T-helper 17 cell (primary cell): ENCODE data around the gene SF3B6. TPM values are rescaled to one million over a fixed set of nuclear protein-coding genes. Genes with fewer than 3 reads are reported as not detected.
"Not testable (repeated sequence)": the region's sequence is repeated elsewhere in the genome, so short reads cannot be mapped to it uniquely, and the experiment has no call there.

ENCODE experiments used
- ATAC-seq: fragments of 150-1000 bp; cut with Tn5 transposase; 2 replicates; pipeline ENCODE4 v1.10.0; 2021; ENCODE audit warnings: mild to moderate bottlenecking, moderate library complexity
- DNase-seq, 3 donors: peaks; one replicate each; pipeline versions ENCODE4 v3.0.0 to v3.0.0-alpha.2; 2020 to 2021
- H3K9me3 ChIP-seq: one replicate; pipeline ENCODE4 v1.7.0; 2013; ENCODE audit warnings: low read length, mild to moderate bottlenecking; ENCODE audit not compliant: control insufficient read depth, poor library complexity, severe bottlenecking
- H3K27ac Mint-ChIP-seq: one replicate; pipeline ENCODE4 v1.8.0; 2022; ENCODE audit warnings: mild to moderate bottlenecking, moderate library complexity, mixed read lengths
- H3K27me3 Mint-ChIP-seq: one replicate; pipeline ENCODE4 v1.8.0; 2022; ENCODE audit warnings: mixed read lengths
- H3K36me3 Mint-ChIP-seq: one replicate; pipeline ENCODE4 v1.8.0; 2022; ENCODE audit warnings: low read depth, mixed read lengths
- H3K4me1 Mint-ChIP-seq: one replicate; pipeline ENCODE4 v1.8.0; 2022; ENCODE audit warnings: mild to moderate bottlenecking, mixed read lengths
- H3K4me3 Mint-ChIP-seq: one replicate; pipeline ENCODE4 v1.8.0; 2022; ENCODE audit warnings: mild to moderate bottlenecking, moderate library complexity, mixed read lengths
- total RNA-seq, 4 donors: library from RNA in 2 of 4; stranded (reverse) in 2 of 4; gene quantifications; one replicate each; pipeline ENCODE4 v1.2.3 and lab custom pipeline; 2022 to 2026

The SF3B6 gene
- total RNA-seq, 2 donors from 2014 or later, result 48.8 to 51.5 TPM

DNA sequence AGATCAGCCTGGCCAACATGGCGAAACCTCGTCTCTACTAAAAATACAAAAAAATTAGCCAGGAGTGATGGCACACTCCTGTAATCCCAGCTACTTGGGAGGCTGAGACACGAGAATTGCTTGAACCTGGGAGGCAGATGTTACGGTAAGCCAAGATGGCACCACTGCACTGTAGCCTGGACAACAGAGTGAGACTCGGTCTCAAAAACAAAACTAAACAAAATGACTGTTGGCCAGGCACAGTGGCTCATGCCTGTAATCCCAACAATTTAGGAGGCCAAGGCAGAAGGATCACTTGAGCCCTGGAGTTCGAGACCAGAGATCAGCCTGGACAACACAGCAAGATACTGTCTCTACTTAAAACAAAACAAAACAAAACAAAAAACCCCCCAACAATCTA is 33.0 kb downstream of the SF3B6 start:
- not testable (repeated sequence) for H3K36me3 Mint-ChIP-seq, H3K9me3 ChIP-seq, H3K4me3 Mint-ChIP-seq, DNase-seq, H3K27ac Mint-ChIP-seq, H3K27me3 Mint-ChIP-seq, ATAC-seq
- H3K4me1 Mint-ChIP-seq, result peaks cover 17% of the 10 kb centered on the region

DNA sequence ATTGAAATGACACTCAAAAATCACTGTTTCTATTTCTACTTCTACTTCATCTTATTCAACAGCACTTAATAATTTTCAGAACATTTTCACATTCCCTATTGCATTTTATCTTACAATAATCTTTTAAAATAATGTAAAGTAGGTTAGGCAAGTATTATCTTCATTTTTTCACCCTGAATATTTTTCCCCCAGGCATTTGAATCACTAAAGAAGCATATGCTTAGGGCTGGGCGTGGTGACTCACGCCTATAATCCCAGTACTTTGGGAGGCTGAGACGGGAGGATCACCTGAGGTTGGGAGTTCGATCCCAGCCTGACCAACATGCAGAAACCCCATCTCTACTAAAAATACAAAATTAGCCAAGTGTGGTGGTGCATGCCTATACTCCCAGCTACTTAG is 35.6 kb downstream of the SF3B6 start:
- no peak for ATAC-seq
- no peak overlapping the region for H3K4me3 Mint-ChIP-seq
- H3K4me1 Mint-ChIP-seq, result peaks cover 10% of the 10 kb centered on the region
- H3K36me3 Mint-ChIP-seq, result peaks cover 3% of the 10 kb centered on the region
- no peaks in the 10 kb centered on the region for H3K27me3 Mint-ChIP-seq
- H3K27ac Mint-ChIP-seq, result no peak overlapping the region
- no peak for DNase-seq
- H3K9me3 ChIP-seq, result no peaks in the 10 kb centered on the region

DNA sequence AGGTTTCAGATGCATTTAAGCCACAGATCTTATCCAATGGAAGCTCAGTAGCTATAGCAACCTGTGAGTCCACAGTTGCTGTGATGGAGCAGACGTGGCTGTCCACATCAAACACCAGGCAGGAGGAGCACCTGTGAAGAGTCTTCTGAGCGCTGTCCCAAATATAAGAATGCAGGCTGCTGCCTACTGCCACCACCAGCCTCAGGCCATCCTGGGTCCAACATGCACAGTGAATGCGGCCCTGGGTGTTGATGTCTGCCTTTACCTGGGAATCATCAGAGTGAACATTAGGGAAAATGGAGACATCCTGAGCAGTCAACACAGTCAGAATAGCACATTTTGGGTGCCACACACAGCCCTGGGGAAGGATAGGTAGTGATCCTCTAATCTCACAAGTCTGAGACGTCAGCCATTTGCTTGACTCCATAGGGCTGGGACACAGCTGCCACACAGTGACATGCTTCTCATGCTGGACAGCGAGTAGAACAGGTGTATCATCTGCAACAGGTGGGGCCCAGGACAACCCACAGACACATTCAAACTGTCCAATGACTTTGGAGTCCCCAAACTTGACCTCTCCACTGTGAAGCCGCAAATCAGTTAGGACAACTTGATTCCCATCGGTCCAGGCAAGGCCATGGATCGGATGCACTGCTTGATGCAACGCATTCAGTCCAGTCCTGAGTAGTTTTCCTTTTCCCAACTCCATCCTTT is 37.2 kb downstream of the SF3B6 start:
- ATAC-seq (no peak), DNase-seq (no peak)
- no peaks in the 10 kb centered on the region for H3K9me3 ChIP-seq
- Mint-ChIP-seq H3K4me3 (no peak overlapping the region), H3K36me3 (peaks cover 3% of the 10 kb centered on the region), H3K4me1 (peaks cover 8% of the 10 kb centered on the region), H3K27ac (no peak overlapping the region), H3K27me3 (no peaks in the 10 kb centered on the region)

DNA sequence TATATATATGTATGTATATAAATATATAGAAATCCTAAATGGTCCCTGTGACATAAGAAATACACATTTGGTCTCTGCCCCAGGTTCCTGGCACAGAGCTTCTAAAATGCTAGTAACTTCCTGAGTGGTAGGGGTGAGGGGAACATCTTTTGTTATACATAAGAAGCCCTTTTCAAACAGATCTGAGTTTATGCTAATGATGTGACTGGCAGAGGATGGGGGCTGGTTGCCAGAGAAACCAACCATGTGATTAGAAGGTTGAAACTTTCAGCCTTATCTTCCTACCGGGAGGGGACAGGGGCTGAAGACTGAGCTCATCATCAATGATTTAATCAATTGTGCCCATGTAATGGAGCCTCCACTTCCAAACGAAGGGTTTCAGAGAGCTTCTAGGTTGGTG is 49.9 kb downstream of the SF3B6 start:
- no peak for DNase-seq
- Mint-ChIP-seq H3K27me3 (no peaks in the 10 kb centered on the region), H3K36me3 (peaks cover 17% of the 10 kb centered on the region), H3K4me1 (no peaks in the 10 kb centered on the region), H3K27ac (no peak overlapping the region), H3K4me3 (no peak overlapping the region)
- H3K9me3 ChIP-seq, result no peaks in the 10 kb centered on the region
- ATAC-seq, result no peak

DNA sequence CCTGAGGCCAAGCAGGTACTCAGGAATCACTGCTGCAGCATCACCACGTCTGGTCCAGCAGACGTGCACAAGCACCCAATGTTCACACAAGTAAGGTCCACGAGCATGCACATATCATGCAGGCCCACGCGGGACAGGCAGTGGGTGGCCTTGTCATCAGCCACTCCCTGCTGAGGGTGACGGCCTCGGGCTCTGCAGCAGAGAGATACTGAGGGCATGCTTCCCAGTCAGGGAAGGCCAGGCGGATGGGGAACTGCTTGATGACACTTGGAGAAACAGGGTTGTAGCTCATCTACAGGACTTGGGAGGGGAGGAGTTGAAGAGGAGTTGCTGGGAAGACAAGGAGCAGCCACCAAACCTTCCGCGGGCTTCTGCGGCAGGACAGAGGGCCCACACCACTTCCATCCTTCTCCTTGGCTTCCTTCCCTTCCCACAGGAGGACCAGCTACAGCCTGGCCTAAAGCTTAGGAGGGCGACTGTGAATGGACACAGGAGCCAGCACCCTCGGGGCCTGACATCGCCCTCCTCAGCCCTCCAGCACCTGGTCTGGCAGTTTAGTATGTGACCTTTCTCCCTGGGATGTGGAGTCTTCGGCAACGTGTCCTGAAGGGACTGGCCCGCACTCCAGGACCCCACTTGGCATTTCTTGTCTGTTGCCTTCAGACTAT is 51.0 kb downstream of the SF3B6 start:
- no peak for ATAC-seq
- H3K9me3 ChIP-seq, result no peaks in the 10 kb centered on the region
- Mint-ChIP-seq H3K36me3 (peaks cover 12% of the 10 kb centered on the region), H3K27ac (peak overlapping the region; percentile 41), H3K4me1 (no peaks in the 10 kb centered on the region), H3K27me3 (no peaks in the 10 kb centered on the region), H3K4me3 (no peak overlapping the region)
- DNase-seq, result no peak

DNA sequence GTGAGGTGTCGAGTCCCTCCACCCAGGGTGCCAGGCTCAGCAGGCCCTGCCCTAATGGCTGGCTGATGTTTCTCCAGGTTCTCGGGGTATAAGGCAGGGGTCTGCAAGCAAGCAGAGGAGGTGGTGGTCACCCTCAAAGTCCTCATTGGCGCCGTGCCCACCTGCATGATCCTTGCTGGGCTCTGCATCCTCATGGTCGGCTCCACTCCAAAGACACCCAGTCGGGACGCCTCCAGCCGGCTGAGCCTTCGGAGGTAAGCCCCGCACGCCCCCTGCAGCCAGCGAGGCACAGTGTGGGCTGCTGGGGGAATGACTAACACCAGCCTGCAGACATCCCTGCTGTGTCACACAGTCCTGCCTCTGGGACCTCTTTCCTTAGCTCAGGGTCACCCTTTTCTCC is 52.1 kb downstream of the SF3B6 start:
- H3K36me3 Mint-ChIP-seq, result peaks cover 12% of the 10 kb centered on the region
- H3K4me3 Mint-ChIP-seq, result no peak overlapping the region
- no peaks in the 10 kb centered on the region for H3K4me1 Mint-ChIP-seq
- no peaks in the 10 kb centered on the region for H3K9me3 ChIP-seq
- H3K27me3 Mint-ChIP-seq, result no peaks in the 10 kb centered on the region
- DNase-seq, result no peak
- H3K27ac Mint-ChIP-seq, result no peak overlapping the region
- no peak for ATAC-seq

DNA sequence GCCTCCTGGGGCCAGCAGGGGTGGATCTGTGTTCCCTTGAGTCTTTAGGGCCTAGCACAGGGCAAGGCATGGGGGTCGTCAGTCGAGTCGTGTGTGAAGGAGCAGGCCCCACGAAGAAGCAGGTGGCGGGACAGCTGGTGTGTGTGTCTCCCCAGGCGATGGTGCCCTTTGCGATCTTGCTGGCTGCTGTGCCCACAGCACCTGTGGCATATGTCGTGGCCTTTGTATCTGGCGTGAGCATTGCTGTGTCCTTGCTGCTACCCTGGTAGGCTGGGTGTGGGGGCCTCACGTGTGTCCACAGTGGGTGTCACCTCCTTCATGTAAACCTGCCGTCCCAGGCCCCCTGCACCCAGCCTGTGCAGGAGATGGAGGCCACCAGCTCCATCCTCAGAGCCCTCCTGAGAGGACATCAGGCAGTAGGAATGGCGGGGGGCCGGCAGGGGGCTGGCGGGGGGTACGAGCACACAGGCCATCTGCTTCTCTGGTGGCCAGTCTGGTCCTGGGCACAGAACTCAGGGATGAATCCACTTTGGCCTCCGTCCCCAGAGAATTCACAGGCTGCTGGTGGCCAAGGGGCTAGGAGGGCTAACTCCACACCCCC is 53.1 kb downstream of the SF3B6 start:
- H3K27me3 Mint-ChIP-seq, result no peaks in the 10 kb centered on the region
- H3K4me1 Mint-ChIP-seq, result peaks cover 1% of the 10 kb centered on the region
- ATAC-seq, result no peak
- DNase-seq, result no peak
- H3K36me3 Mint-ChIP-seq, result peaks cover 12% of the 10 kb centered on the region
- H3K4me3 Mint-ChIP-seq, result no peak overlapping the region
- no peaks in the 10 kb centered on the region for H3K9me3 ChIP-seq
- H3K27ac Mint-ChIP-seq, result no peak overlapping the region

DNA sequence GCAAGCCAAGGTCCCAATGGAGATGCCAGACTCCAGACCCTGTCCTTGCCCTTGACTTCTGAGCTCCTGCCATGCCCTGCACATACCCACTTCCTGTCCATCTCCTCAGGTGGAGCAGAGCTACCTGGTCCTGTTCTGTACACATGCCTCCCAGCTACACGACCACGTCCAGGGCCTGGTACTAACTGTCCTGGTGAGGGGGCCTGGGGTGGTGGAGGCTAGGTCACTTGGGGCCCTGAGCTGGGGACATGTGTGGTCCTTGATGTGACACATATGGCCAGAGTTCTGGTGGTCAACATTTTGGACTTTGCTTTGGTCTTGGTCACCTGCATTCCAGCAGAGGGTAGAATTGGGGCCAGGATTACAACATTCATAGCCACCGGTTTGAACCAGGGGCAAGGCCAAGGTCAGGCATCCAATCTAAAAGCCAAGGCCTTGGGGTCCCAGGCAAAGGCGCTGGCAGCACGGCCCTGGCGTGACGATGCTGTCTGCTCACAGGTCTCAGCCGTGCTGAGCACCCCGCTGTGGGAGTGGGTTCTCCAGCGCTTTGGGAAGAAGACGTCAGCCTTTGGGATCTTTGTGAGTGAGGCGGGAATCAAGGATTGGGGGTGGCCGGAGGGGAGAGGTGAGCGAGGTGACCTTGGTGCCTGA is 53.7 kb downstream of the SF3B6 start:
- H3K4me1 Mint-ChIP-seq, result peaks cover 3% of the 10 kb centered on the region
- H3K4me3 Mint-ChIP-seq, result no peak overlapping the region
- H3K27me3 Mint-ChIP-seq, result no peaks in the 10 kb centered on the region
- ATAC-seq (no peak), DNase-seq (no peak)
- no peaks in the 10 kb centered on the region for H3K9me3 ChIP-seq
- no peak overlapping the region for H3K27ac Mint-ChIP-seq
- H3K36me3 Mint-ChIP-seq, result peaks cover 12% of the 10 kb centered on the region

DNA sequence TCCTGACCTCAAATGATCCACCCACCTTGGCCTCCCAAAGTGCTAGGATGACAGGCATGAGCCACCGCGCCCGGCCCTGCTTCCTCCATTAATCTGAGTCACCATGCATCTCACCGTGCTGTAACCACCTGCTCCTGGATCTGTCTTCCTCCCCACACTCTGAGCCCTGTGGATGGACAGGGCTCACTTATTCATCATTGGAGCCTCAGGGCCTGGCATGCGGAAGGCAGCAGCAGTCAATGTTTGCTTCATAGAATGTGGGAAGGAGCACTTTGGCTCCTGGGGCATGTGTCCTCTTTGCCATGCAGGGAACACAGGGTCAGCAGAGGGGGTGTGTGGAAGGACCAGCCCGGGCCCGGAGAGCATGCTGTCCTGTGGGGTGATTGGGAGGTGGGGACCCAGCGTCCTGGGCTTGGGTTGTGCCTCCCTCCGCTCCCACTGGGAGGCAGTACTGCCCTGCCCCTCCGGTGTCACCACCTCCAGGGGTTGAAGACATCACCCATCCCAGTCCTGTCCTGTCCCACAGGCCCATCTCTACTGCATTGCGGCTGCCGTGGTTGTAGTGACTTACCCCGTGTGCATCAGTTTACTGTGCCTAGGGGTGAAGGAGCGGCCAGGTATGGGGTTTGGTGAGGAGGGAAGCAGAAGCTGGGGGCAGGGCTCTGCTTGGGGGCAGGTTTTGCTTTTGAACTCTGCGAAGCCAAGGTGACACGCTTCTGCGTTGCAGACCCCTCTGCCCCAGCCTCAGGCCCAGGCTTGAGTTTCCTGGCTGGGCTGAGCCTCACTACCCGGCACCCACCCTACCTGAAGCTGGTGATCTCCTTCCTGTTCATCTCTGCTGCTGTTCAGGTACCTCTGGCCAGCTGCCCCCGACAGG is 54.8 kb downstream of the SF3B6 start:
- no peak for DNase-seq
- peaks cover 3% of the 10 kb centered on the region for H3K4me1 Mint-ChIP-seq
- peak overlapping the region; percentile 59 for H3K27ac Mint-ChIP-seq

DNA sequence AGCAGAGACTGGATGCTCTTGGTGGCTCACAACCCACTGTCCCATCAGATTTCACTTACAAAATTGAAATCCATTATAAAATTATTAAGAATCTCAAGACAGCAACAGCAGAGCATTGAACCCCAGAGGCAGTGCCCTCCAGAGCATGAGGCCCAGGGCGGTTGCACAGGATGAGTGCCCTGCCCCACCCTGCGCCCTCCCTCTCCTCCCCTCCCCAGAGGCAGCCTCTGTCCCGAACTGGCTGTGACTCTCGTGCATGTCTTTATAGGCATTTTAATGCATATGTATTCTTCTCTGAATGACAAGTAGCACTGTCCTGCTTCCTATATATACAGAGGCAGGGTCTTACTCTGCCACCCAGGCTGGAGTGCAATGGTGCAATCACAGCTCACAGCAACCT is 55.9 kb downstream of the SF3B6 start:
- DNase-seq (no peak), ATAC-seq (no peak)
- Mint-ChIP-seq H3K36me3 (peaks cover 12% of the 10 kb centered on the region), H3K27me3 (no peaks in the 10 kb centered on the region), H3K27ac (no peak overlapping the region), H3K4me1 (peaks cover 3% of the 10 kb centered on the region), H3K4me3 (no peak overlapping the region)
- H3K9me3 ChIP-seq, result no peaks in the 10 kb centered on the region

More for the DNA sequence above, 54.8 kb downstream of the SF3B6 start:
- no peaks in the 10 kb centered on the region for H3K27me3 Mint-ChIP-seq
- peak; percentile 40 for ATAC-seq
- no peak overlapping the region for H3K4me3 Mint-ChIP-seq
- peaks cover 12% of the 10 kb centered on the region for H3K36me3 Mint-ChIP-seq
- no peaks in the 10 kb centered on the region for H3K9me3 ChIP-seq

DNA sequence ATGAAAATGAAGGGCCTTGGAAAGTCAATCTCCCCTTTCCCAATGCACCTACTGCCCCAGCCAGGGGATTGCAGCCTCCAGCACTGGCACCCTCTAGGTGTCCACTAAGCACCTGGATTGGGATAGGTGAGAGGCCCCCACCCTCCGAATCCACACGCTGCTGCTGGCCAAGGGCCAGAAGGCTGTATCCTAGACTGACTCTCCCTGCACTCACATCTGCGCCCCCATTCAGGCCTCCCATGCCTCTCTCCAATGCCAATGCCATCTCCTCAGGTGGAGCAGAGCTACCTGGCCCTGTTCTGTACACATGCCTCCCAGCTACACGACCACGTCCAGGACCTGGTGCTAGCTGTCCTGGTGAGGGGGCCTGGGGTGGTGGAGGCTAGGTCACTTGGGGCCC is 56.4 kb downstream of the SF3B6 start:
- Mint-ChIP-seq H3K27me3 (no peaks in the 10 kb centered on the region), H3K4me1 (peaks cover 3% of the 10 kb centered on the region), H3K4me3 (no peak overlapping the region), H3K27ac (no peak overlapping the region), H3K36me3 (peaks cover 11% of the 10 kb centered on the region)
- DNase-seq (no peak), ATAC-seq (no peak)
- no peaks in the 10 kb centered on the region for H3K9me3 ChIP-seq

DNA sequence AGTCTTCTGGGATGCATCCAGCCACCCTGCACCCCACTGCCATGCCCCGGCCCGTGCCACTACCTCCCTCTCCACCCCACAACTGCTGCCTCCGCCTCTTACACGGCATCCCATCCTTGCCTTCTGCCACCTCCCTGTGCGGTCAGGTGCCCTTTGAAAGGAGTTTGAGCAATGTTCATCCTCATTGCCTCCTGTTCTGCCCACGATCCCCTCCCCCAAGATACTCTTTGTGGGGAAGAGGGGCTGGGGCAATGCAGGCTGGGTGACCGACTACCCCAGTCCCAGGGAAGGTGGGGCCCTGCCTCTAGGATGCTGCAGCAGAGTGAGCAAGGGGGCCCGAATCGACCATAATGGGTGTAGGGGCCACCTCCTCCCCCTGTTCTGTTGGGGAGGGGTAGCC is 57.9 kb downstream of the SF3B6 start:
- no peak overlapping the region for H3K4me3 Mint-ChIP-seq
- no peaks in the 10 kb centered on the region for H3K9me3 ChIP-seq
- H3K27ac Mint-ChIP-seq, result no peak overlapping the region
- H3K27me3 Mint-ChIP-seq, result peaks cover 2% of the 10 kb centered on the region
- DNase-seq (no peak), ATAC-seq (no peak)
- H3K4me1 Mint-ChIP-seq, result peaks cover 3% of the 10 kb centered on the region
- H3K36me3 Mint-ChIP-seq, result peaks cover 5% of the 10 kb centered on the region

DNA sequence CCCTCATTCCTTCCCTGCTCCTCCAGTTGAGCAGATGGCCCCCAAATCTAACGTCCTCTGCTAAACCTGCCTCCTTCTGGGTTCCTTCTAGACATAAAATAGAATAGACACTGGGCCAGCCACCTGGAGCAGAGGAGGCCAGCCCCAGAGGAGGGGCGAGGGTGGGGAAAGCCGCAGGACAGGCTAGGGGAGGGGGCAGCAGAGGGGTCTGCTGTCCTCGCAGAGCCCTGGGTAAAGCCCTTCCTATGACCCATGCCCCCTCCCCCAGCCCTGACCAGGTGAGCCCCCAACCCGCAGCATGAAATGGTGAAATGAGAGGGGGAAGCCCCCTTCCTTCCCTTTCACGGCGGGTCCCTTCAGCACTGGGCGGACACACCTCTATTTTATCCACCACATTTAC is 58.4 kb downstream of the SF3B6 start:
- Mint-ChIP-seq H3K27me3 (peaks cover 7% of the 10 kb centered on the region), H3K4me1 (peaks cover 3% of the 10 kb centered on the region), H3K27ac (no peak overlapping the region), H3K4me3 (no peak overlapping the region), H3K36me3 (peaks cover under 1% of the 10 kb centered on the region)
- ATAC-seq (no peak), DNase-seq (no peak)
- H3K9me3 ChIP-seq, result no peaks in the 10 kb centered on the region
